A549 (cell line): ENCODE results near the gene GRIK1.

ENCODE experiments used
- ELK1 ChIP-seq: fragments of 150-350 bp; IDR thresholded peaks from 2 replicates; pipeline ENCODE4 v1.6.1; 2014; ENCODE audit warnings: low read depth, mild to moderate bottlenecking, low read length
- EP300 ChIP-seq, 2 experiments: fragments of >200 bp; sonication (Bioruptor Twin); formaldehyde crosslinking; IDR thresholded peaks; 2 replicates in 1 of 2; 3 replicates in 1 of 2; pipeline ENCODE4 v1.6.1; 2016 to 2017
- HDAC2 ChIP-seq: fragments of 200-600 bp; sonication (generic); IDR thresholded peaks from 2 replicates; pipeline ENCODE4 v1.6.1; 2016
- KDM1A ChIP-seq: fragments of 200-600 bp; sonication (generic); IDR thresholded peaks from 2 replicates; pipeline ENCODE4 v1.6.1; 2016; ENCODE audit warnings: low read depth, mild to moderate bottlenecking
- MYC ChIP-seq: IDR thresholded peaks from 2 replicates; pipeline ENCODE4 v1.6.1; 2012; ENCODE audit warnings: mild to moderate bottlenecking, inconsistent platforms, low read length, improper control_type of control experiment, borderline replicate concordance
- POLR2A ChIP-seq: IDR thresholded peaks from 2 replicates; pipeline ENCODE4 v1.6.1; 2012; ENCODE audit warnings: mild to moderate bottlenecking, low read length
- POLR2AphosphoS2 ChIP-seq: conservative IDR thresholded peaks from 2 replicates; pipeline ENCODE4 v1.6.1; 2012; ENCODE audit warnings: low read length, improper control_type of control experiment, inconsistent platforms
- RFX5 ChIP-seq: fragments of 450-650 bp; IDR thresholded peaks from 2 replicates; pipeline ENCODE4 v1.7.1; 2014; ENCODE audit warnings: antibody characterized with exemption, mild to moderate bottlenecking, moderate library complexity
- SMC3 ChIP-seq: fragments of >200 bp; sonication (Bioruptor Twin); formaldehyde crosslinking; IDR thresholded peaks from 3 replicates; pipeline ENCODE4 v1.6.1; 2018; ENCODE audit warnings: inconsistent platforms
- SREBF2 ChIP-seq: fragments of 450-650 bp; IDR thresholded peaks from 2 replicates; pipeline ENCODE4 v1.6.1; 2014; ENCODE audit warnings: mild to moderate bottlenecking, moderate library complexity
- ZFP36 ChIP-seq: fragments of 450-650 bp; IDR thresholded peaks from 2 replicates; pipeline ENCODE4 v1.6.1; 2014; ENCODE audit warnings: borderline replicate concordance; ENCODE audit not compliant: partially characterized antibody
- TF ChIP-seq, protein P1 (sequence below): fragments of >200 bp; sonication (Bioruptor Twin); formaldehyde crosslinking; IDR thresholded peaks from 3 replicates; pipeline ENCODE4 v1.5.1; 2016

DNA sequence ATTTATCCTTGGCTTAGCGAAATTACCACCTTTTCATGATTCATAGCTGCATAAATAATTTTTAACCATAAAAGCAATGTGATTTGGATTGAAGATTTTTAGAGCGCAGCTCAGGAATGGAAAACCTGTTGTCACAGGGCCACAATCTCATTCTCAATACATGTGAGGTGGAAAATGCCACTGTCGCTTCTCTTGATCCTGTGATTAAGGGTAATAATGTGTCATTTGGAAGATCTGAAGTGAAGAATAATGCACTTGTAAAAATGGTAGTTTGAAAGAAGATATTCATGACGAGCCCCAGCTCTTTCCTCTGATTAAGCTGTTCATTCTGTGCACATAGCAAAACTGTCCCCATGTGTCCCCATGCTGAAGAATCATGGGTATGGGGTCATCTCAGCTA is 410.7 kb downstream of the GRIK1 start:
- no peak for TF ChIP-seq HDAC2
- TF ChIP-seq KDM1A, result no peak
- TF ChIP-seq EP300 (IDR thresholded peaks at IDR 0.05), result no peak
- TF ChIP-seq POLR2A, result no peak
- TF ChIP-seq ELK1, result no peak
- TF ChIP-seq, protein P1, sequence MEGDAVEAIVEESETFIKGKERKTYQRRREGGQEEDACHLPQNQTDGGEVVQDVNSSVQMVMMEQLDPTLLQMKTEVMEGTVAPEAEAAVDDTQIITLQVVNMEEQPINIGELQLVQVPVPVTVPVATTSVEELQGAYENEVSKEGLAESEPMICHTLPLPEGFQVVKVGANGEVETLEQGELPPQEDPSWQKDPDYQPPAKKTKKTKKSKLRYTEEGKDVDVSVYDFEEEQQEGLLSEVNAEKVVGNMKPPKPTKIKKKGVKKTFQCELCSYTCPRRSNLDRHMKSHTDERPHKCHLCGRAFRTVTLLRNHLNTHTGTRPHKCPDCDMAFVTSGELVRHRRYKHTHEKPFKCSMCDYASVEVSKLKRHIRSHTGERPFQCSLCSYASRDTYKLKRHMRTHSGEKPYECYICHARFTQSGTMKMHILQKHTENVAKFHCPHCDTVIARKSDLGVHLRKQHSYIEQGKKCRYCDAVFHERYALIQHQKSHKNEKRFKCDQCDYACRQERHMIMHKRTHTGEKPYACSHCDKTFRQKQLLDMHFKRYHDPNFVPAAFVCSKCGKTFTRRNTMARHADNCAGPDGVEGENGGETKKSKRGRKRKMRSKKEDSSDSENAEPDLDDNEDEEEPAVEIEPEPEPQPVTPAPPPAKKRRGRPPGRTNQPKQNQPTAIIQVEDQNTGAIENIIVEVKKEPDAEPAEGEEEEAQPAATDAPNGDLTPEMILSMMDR, result no peak
- TF ChIP-seq POLR2AphosphoS2, result no peak
- no peak for TF ChIP-seq MYC
- TF ChIP-seq SMC3, result no peak
- TF ChIP-seq RFX5, result no peak
- no peak for TF ChIP-seq SREBF2
- TF ChIP-seq ZFP36, result no peak
